ENCODE measurements around the gene STPG1.
"Not testable (repeated sequence)": the region's sequence is repeated elsewhere in the genome, so short reads cannot be mapped to it uniquely, and the experiment has no call there.

Gene STPG1

GRCh38 chr1:24450316-24450715 lies 36.7 kb upstream of the STPG1 start:
- Histone ChIP-seq H3K27ac (ENCODE audit: extremely low read depth, low read depth, low read length) (no peak overlapping the region), H3K9me3 (ENCODE audit: control insufficient read depth, insufficient read depth, low read depth, low read length) (no peaks in the 10 kb centered on the region), H3K36me3 (ENCODE audit: control insufficient read depth in 2 of 2, insufficient read depth in 1 of 2, low read length in 2 of 2) (peaks cover 3 to 80% of the 10 kb centered on the region in 2 experiments; a peak in 2 of 3 replicates), H3K4me3 (ENCODE audit: low read depth, low read length) (no peak overlapping the region), H3K4me1 (ENCODE audit: control insufficient read depth, insufficient read depth, low read length) (no peaks in the 10 kb centered on the region)
- ChIA-PET CTCF (no interaction called here), POLR2A (no interaction called here)
- TF ChIP-seq ZBTB21 (tag by site-specific recombination; IDR thresholded peaks at IDR 0.05): no peak
- TF ChIP-seq ZNF37A (tag by site-specific recombination; IDR thresholded peaks at IDR 0.05): no peak
- no peak for TF ChIP-seq ZNF391 (tag by site-specific recombination; IDR thresholded peaks at IDR 0.05; ENCODE audit: borderline replicate concordance, low read depth)
- no peak for TF ChIP-seq ZNF654 (tag by site-specific recombination; IDR thresholded peaks at IDR 0.05; ENCODE audit: low read depth)
- no peak for TF ChIP-seq ZNF449 (tag by site-specific recombination; IDR thresholded peaks at IDR 0.05)
- no peak for TF ChIP-seq ZNF404 (tag by site-specific recombination; IDR thresholded peaks at IDR 0.05)
- no peak for TF ChIP-seq BCL11B (tag by site-specific recombination; IDR thresholded peaks at IDR 0.05; ENCODE audit: low read depth)
- no peak for TF ChIP-seq ZNF155 (tag by site-specific recombination; IDR thresholded peaks at IDR 0.05)
- TF ChIP-seq ZNF501 (tag by site-specific recombination; IDR thresholded peaks at IDR 0.05): no peak
- no peak for TF ChIP-seq SCRT1 (tag by site-specific recombination; IDR thresholded peaks at IDR 0.05; ENCODE audit: borderline replicate concordance)
- TF ChIP-seq ZNF830 (tag by site-specific recombination; IDR thresholded peaks at IDR 0.05; ENCODE audit: low read depth): no peak
- no peak for TF ChIP-seq ZNF23 (tag by site-specific recombination; IDR thresholded peaks at IDR 0.05; ENCODE audit: borderline replicate concordance)
- no peak for TF ChIP-seq ZNF280C (tag by site-specific recombination; IDR thresholded peaks at IDR 0.05)
- no peak for TF ChIP-seq ZBTB11 (tag by site-specific recombination; conservative IDR thresholded peaks at IDR 0.05; ENCODE audit: low read depth)
- TF ChIP-seq WT1 (tag by site-specific recombination; IDR thresholded peaks at IDR 0.05): no peak

GRCh38 chr1:24446446-24446845 lies 32.9 kb upstream of the STPG1 start:
- POLR2A ChIA-PET; H3K4me3 ChIP-seq (ENCODE audit: low read depth, low read length); H3K27ac ChIP-seq (ENCODE audit: extremely low read depth, low read depth, low read length); H3K4me1 ChIP-seq (ENCODE audit: control insufficient read depth, insufficient read depth, low read length); H3K9me3 ChIP-seq (ENCODE audit: control insufficient read depth, insufficient read depth, low read depth, low read length); CTCF ChIA-PET: not testable (repeated sequence)
- H3K36me3 ChIP-seq (ENCODE audit: control insufficient read depth in 2 of 2, insufficient read depth in 1 of 2, low read length in 2 of 2): peaks cover 0 to 76% of the 10 kb centered on the region in 2 experiments; a peak in 2 of 3 replicates
- TF ChIP-seq ZNF146 (tag by site-specific recombination; IDR thresholded peaks at IDR 0.05): peak; percentile 96
- 0 out of 2 replicates have a peak, but pooled peaks have one; percentile 40 for TF ChIP-seq ZNF580 (tag by site-specific recombination; IDR thresholded peaks at IDR 0.05)

Measured in HEK293 (cell line).